ENCODE data around the gene RCAN1. TPM values are rescaled to one million over a fixed set of nuclear protein-coding genes. Genes with fewer than 3 reads are reported as not detected.

RCAN1 gene
- total RNA-seq, 1 donor from 2014 or later, result 11.1 TPM

DNA sequence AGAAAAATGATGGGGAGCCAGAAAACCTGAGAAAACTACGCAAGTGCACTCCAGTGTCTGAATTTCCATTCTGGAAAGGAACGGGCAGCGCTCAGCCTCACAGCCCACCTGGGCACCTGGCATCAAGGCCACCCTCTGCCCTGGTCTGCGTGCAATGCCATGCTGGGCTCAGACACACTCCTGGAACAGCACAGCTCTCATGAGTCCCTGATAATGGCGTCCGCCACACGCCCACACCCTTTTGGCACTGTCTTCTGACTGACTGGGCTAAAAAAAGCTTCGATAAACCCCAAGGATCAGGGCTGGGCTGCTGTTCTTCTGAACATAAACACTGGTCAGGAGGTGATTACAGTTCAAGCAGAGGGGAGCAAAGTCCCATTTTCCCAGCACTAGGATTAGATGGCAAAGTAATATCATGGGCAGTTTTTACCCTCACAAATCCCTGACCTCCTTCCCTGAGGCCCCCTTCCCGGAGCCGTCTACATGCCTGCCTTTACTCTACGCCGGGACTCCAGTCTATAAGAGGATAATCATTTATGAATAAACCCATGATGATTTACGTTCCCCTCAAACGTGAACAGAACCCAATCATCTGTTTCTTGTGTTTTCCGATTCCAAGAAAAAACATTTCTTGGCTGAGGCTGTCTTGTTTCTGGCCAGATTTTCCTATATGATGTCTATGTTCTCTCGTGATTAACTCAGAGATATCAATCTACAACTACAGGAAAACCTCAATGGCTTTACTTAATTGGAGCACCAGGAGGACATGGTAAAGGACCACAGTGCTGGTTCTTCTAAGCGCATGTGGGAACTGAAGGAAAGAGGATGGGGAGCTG, 22.6 kb downstream of the RCAN1 start:
- H3K36me3 Mint-ChIP-seq (ENCODE audit: low read depth), result no peaks in the 10 kb centered on the region
- H3K27ac Mint-ChIP-seq, result no peak overlapping the region
- no peaks in the 10 kb centered on the region for H3K4me1 Mint-ChIP-seq (ENCODE audit: low read depth)
- no peak overlapping the region for H3K4me3 Mint-ChIP-seq
- no peaks in the 10 kb centered on the region for H3K27me3 Mint-ChIP-seq (ENCODE audit: insufficient read depth)
- intact Hi-C loops (cut with micrococcal nuclease), result no loop called here
- H3K9me3 Mint-ChIP-seq, result no peaks in the 10 kb centered on the region
- no peak for DNase-seq (ENCODE audit: low spot score)

DNA sequence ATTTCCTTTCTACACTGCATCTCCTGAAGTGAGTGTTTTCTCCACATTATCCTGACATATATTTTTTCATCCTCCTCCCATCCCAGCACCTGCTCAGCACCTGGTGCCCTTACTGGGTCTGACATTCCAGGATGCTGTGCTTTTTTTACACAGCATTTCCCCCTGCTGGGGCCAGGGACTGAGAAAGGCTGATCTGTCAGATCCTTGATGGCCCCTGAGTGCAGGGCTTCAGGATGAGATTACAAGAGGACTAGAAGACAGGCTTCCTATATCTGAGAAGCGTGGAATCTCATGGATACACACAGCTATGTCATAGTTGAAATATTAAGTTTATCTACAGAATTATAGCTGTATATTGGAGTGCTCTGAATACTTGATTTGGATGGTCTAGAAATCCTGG, 24.4 kb downstream of the RCAN1 start:
- no peaks in the 10 kb centered on the region for H3K27me3 Mint-ChIP-seq (ENCODE audit: insufficient read depth)
- H3K4me1 Mint-ChIP-seq (ENCODE audit: low read depth), result no peaks in the 10 kb centered on the region
- H3K9me3 Mint-ChIP-seq, result peaks cover 8% of the 10 kb centered on the region
- intact Hi-C loops (cut with micrococcal nuclease), result no loop called here
- no peaks in the 10 kb centered on the region for H3K36me3 Mint-ChIP-seq (ENCODE audit: low read depth)
- DNase-seq (ENCODE audit: low spot score), result no peak
- H3K4me3 Mint-ChIP-seq, result no peak overlapping the region
- no peak overlapping the region for H3K27ac Mint-ChIP-seq

DNA sequence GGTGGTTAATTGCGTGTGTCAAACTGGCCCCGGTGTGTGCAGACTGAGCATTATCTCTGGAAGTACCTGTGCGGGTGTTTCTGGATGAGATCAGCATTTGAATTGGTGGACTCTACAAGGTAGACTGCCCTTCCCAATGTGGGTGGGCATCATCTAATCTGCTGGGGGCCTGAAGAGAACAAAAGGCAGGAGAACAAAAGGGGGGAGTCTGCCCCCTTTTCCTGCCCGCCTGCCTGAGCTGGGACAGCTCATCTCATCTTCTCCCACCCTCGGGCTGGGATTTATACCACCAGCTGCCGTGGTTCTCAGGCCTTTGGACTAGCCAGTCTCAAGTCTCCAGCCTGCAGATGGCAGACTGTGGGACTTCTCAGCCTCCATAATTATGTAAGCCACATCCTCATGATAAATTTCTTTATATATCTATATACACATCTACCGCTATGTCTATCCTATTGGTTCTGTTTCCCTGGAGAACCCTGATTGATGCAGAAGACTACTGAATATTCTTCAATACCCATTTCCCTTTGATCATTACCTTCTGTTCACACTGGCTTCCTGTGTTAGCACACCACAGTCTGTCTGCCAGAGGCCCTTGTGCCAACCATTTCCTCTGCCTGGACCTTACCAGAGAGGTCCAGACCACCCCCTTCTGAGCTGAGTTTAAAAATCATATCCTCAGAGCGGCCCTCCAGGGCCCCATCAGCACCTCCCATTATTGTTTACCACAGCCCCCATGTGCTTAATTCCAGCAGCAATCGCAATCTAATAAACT, 25.2 kb downstream of the RCAN1 start:
- Mint-ChIP-seq H3K9me3 (peaks cover 8% of the 10 kb centered on the region), H3K36me3 (ENCODE audit: low read depth) (no peaks in the 10 kb centered on the region), H3K27me3 (ENCODE audit: insufficient read depth) (no peaks in the 10 kb centered on the region), H3K4me3 (no peak overlapping the region), H3K4me1 (ENCODE audit: low read depth) (no peaks in the 10 kb centered on the region), H3K27ac (no peak overlapping the region)
- no peak for DNase-seq (ENCODE audit: low spot score)
- intact Hi-C loops (cut with micrococcal nuclease), result no loop called here

DNA sequence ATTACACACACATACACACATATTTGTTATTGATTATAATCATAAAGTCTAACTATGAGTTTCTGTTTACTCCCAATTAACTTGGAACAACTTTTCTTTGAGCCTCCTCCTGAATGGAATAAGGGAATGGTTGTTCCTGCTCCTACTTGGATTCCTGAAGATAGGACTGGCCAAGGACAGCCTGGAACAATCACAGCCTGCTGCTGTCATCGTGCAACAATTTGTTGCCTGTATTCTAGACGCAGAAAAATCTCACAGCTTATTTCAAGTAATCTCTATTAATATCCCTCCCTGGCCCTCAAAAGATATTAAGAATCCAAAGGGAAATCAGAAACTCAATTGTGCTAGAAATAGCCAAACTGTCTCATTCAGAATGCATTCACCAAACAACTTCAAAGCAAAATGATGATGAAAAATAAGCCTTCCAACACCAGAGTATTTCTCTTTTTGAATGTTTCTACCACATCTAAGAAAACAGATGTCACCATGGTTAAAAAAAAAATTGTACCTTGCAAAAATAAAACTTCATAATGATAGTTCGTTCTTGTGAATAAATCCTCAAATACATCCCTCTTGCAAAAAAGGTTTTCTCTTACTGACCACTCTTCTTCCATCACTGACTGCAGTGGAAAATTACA, 30.9 kb downstream of the RCAN1 start:
- H3K27me3 Mint-ChIP-seq (ENCODE audit: insufficient read depth), result no peaks in the 10 kb centered on the region
- H3K36me3 Mint-ChIP-seq (ENCODE audit: low read depth), result no peaks in the 10 kb centered on the region
- no peak for DNase-seq (ENCODE audit: low spot score)
- H3K4me3 Mint-ChIP-seq, result no peak overlapping the region
- H3K9me3 Mint-ChIP-seq, result peaks cover 8% of the 10 kb centered on the region
- intact Hi-C loops (cut with micrococcal nuclease), result no loop called here
- peaks cover 12% of the 10 kb centered on the region for H3K4me1 Mint-ChIP-seq (ENCODE audit: low read depth)
- no peak overlapping the region for H3K27ac Mint-ChIP-seq

DNA sequence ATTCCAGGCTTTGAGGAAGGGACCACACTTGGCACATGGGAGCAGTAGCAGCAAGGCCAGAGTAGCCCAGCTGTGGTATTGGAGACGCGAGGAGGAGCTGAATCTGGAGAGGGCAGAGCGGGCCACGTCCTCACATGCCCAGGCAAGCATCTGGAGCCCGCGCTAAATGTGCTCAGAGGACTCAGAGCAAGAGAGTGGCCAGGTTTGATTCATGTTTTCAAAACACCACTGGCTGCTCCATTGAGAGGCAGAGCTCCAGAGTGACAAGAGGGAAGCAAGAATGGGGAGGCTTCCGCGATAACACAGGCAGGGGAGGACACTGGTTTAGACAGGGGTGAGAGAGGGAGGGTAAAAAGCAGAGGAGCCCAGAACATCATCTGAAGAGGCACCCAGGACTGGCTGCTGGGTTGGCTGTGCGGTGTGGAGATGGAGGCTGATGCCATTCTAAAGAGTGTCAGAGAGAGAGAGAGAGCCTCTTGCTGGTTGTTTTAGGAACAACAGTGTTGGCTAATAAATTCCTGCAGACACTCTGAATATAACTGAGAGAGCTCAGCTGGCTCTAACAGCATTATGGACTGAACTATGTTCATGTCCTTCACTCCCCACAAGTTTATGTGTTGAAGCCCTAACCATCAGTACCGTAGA, 32.3 kb downstream of the RCAN1 start:
- H3K36me3 Mint-ChIP-seq (ENCODE audit: low read depth), result peaks cover under 1% of the 10 kb centered on the region
- no peak overlapping the region for H3K27ac Mint-ChIP-seq
- DNase-seq (ENCODE audit: low spot score), result no peak
- intact Hi-C loops (cut with micrococcal nuclease), result loop anchor here (1.0 kb wide), 1 partner anchor 72 kb away; no protein-coding TSS in a partner anchor
- peaks cover 8% of the 10 kb centered on the region for H3K9me3 Mint-ChIP-seq
- H3K4me3 Mint-ChIP-seq, result no peak overlapping the region
- no peaks in the 10 kb centered on the region for H3K27me3 Mint-ChIP-seq (ENCODE audit: insufficient read depth)
- peaks cover 12% of the 10 kb centered on the region for H3K4me1 Mint-ChIP-seq (ENCODE audit: low read depth)

DNA sequence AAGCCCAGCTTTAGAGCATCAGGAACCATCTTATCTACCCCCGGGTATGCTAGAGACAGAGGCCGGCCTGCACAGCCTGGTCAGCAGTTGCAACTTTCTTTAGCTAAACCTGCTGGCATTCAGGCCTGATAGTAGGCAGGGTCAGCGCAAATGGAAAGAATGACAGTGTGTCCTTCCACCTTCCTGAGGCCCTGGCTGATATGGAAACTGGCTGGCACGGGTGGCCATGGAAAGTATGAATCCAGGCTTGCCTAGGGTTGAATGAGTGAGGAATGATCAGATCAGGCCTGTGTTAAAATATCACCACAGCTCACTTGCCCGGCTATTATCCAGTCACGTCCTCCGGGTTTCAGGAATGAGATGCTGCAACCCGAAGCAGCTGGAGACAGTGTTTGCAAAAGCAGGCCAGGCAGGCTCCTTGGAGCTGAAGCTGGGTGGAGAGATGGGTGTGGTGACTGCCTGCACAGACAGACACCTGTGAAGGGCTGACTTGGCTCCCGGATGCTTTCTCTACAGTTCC, 34.7 kb downstream of the RCAN1 start:
- intact Hi-C loops (cut with micrococcal nuclease), result no loop called here
- H3K4me1 Mint-ChIP-seq (ENCODE audit: low read depth), result peaks cover 12% of the 10 kb centered on the region
- DNase-seq (ENCODE audit: low spot score), result no peak
- peaks cover 4% of the 10 kb centered on the region for H3K36me3 Mint-ChIP-seq (ENCODE audit: low read depth)
- no peaks in the 10 kb centered on the region for H3K27me3 Mint-ChIP-seq (ENCODE audit: insufficient read depth)
- H3K27ac Mint-ChIP-seq, result no peak overlapping the region
- no peak overlapping the region for H3K4me3 Mint-ChIP-seq
- no peaks in the 10 kb centered on the region for H3K9me3 Mint-ChIP-seq

DNA sequence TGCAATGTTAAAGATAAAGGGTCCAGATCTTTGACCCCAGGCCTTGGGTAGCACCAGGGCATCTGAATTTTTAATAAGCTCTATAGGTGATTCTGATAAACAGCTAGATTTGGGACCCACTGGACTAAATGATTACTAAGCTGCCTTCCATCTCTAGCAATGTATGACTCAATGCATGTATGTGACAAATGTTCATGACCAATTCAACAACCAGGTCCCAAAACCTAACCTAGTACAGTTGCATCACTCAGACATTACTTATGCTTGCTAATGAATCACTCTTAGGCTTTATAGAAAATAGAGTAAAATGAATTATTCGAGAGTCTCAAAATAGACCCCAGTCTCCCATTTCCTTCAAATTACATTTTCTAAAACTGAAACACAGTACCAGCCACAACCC, 35.5 kb downstream of the RCAN1 start:
- Mint-ChIP-seq H3K4me1 (ENCODE audit: low read depth) (peaks cover 9% of the 10 kb centered on the region), H3K27ac (no peak overlapping the region), H3K9me3 (no peaks in the 10 kb centered on the region)

DNA sequence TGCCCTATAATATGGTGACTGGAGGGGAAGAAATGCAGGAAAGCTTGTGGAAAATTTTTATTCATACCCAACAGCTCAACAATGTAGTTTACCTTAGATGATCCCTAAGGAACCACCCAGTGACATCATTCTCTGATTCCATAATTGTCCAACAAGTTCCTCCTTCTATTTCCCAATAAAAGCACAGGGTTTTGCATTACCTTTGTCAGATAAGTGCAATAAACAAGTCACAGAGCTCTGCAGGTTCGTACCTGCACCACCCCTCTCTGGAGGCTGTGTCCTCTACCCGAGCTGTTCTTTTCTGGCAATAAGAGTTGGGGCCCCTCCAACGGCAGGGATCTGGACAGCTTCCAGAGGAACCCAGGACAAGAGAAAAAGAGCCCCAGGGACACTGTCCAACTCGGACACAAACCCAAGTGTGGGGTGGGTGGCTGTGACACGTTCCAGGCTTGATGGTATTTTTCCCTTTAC, 38.8 kb downstream of the RCAN1 start:
- intact Hi-C loops (cut with micrococcal nuclease), result no loop called here
- Mint-ChIP-seq H3K27ac (no peak overlapping the region), H3K9me3 (peaks cover 10% of the 10 kb centered on the region), H3K36me3 (ENCODE audit: low read depth) (peaks cover 7% of the 10 kb centered on the region), H3K27me3 (ENCODE audit: insufficient read depth) (peaks cover 2% of the 10 kb centered on the region), H3K4me1 (ENCODE audit: low read depth) (no peaks in the 10 kb centered on the region), H3K4me3 (no peak overlapping the region)
- no peak for DNase-seq (ENCODE audit: low spot score)

More for the DNA sequence above, 35.5 kb downstream of the RCAN1 start:
- no peak for DNase-seq (ENCODE audit: low spot score)
- Mint-ChIP-seq H3K27me3 (ENCODE audit: insufficient read depth) (no peaks in the 10 kb centered on the region), H3K4me3 (no peak overlapping the region), H3K36me3 (ENCODE audit: low read depth) (peaks cover 4% of the 10 kb centered on the region)
- intact Hi-C loops (cut with micrococcal nuclease), result no loop called here

DNA sequence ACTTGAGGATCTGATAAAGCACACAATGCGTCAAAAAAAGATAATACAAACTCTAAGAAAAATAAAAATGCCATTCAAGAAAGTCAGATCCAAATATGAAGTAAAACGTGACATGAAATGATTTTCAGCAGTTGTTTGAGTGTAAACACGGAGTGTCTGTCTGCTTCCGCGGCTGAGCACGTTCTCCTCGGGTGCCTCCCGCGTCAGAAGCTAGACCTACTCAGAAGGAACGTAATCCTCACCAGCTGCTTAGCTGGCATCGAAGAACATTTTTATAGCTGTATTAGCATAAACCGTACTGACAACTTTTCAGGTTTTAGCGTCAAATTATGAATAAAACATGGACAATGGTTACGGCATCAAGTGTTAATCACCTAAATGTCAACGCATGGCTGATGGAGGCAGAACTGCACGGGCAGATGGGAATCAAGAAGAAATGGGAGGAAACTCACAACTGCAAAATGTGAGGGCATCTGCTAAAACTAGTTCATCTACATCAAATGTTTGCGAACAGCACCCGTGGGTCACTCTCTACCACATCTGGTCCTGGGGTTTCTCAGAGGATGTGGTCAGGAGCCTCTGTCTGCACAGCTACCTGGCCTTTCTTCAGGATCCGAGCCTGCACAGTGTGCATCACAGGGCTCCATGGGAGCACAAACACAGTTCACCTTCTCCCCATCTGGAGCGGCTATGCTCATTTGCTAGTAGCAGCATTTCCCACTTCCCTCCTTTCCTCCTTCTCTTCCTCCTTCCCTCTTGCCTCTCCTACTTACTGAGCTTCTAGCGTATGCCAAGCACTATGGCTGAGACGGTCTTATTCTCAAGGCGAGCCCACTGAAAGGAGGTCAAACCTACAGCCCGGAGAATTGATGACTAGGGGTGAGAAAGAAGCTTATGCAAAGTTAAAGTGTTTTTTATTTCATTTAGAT, 40.0 kb downstream of the RCAN1 start:
- no peak overlapping the region for H3K27ac Mint-ChIP-seq
- DNase-seq (ENCODE audit: low spot score), result no peak
- H3K9me3 Mint-ChIP-seq, result peaks cover 10% of the 10 kb centered on the region
- no peak overlapping the region for H3K4me3 Mint-ChIP-seq
- peaks cover 2% of the 10 kb centered on the region for H3K27me3 Mint-ChIP-seq (ENCODE audit: insufficient read depth)
- peaks cover 7% of the 10 kb centered on the region for H3K36me3 Mint-ChIP-seq (ENCODE audit: low read depth)
- no peaks in the 10 kb centered on the region for H3K4me1 Mint-ChIP-seq (ENCODE audit: low read depth)
- intact Hi-C loops (cut with micrococcal nuclease), result no loop called here

DNA sequence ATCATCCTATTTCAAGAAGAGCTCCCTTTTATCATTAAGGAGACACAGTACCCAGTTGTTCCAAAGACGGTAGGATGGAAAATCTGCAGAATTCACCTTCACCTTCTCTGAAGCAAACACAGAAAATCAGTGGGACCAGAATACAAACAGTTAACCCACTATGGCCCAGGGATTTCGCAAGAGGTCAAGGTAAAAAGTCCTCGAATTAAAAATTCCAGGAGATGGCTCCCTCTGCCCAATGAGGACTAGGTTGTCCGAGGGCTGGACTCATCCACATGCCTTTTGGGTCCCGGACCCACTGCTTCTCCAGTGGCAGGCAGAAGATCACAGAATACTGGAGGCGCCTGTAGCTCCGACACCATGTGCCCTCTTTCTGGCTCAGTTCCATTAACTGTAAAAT, 42.9 kb downstream of the RCAN1 start:
- no peaks in the 10 kb centered on the region for H3K4me1 Mint-ChIP-seq (ENCODE audit: low read depth)
- no peak for DNase-seq (ENCODE audit: low spot score)
- H3K27ac Mint-ChIP-seq, result no peak overlapping the region
- H3K4me3 Mint-ChIP-seq, result no peak overlapping the region
- intact Hi-C loops (cut with micrococcal nuclease), result no loop called here
- H3K27me3 Mint-ChIP-seq (ENCODE audit: insufficient read depth), result peaks cover 2% of the 10 kb centered on the region
- H3K36me3 Mint-ChIP-seq (ENCODE audit: low read depth), result peaks cover 3% of the 10 kb centered on the region
- H3K9me3 Mint-ChIP-seq, result peaks cover 10% of the 10 kb centered on the region

DNA sequence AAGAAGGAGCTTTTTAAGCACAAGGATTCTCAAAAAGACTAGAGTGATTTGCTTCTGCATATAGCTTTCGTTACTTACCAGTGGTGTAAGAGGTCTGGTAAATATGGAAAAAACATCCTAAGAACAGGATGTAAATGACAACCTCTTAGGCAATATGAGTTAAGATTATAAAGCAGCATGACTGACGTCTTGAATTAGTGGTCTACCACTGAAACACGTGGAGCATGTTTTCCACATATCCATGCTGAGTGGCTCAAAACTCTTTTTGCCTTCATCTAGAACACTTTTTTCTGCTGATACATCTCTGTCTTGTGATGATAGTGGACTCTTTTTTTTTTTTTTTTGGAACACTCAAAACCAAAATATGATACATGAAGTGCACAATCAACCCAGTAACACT, 44.6 kb downstream of the RCAN1 start:
- Mint-ChIP-seq H3K27ac (no peak overlapping the region), H3K4me1 (ENCODE audit: low read depth) (no peaks in the 10 kb centered on the region), H3K9me3 (peaks cover 10% of the 10 kb centered on the region), H3K4me3 (no peak overlapping the region), H3K27me3 (ENCODE audit: insufficient read depth) (peaks cover 2% of the 10 kb centered on the region), H3K36me3 (ENCODE audit: low read depth) (peaks cover 3% of the 10 kb centered on the region)
- DNase-seq (ENCODE audit: low spot score), result no peak
- intact Hi-C loops (cut with micrococcal nuclease), result no loop called here
